GM18520 (cell line): Measurements from ENCODE around the gene LRP5.
"Not testable (repeated sequence)": the region's sequence is repeated elsewhere in the genome, so short reads cannot be mapped to it uniquely, and the experiment has no call there.

Source experiments
- ATAC-seq: cut with Tn5 transposase; IDR thresholded peaks from one replicate; pipeline ENCODE4 v1.9.1; 2021; ENCODE audit not compliant: unreplicated experiment

LRP5 gene

GRCh38 chr11:68282141-68282860, 30.1 kb upstream of the LRP5 start:
- no peak for ATAC-seq

- no peak for ATAC-seq
Measured at GRCh38 chr11:68282861-68283230, 29.5 kb upstream of the LRP5 start.

- not testable (repeated sequence) for ATAC-seq
Measured at GRCh38 chr11:68284588-68284987, 27.8 kb upstream of the LRP5 start.

GRCh38 chr11:68287419-68287818, 25.0 kb upstream of the LRP5 start:
- ATAC-seq = no peak

- ATAC-seq = no peak
Measured at GRCh38 chr11:68289456-68289855, 22.9 kb upstream of the LRP5 start.

- ATAC-seq = no peak
Measured at GRCh38 chr11:68293708-68294107, 18.7 kb upstream of the LRP5 start.

GRCh38 chr11:68295271-68295670, 17.1 kb upstream of the LRP5 start:
- no peak for ATAC-seq

- ATAC-seq = no peak
Measured at GRCh38 chr11:68295940-68296339, 16.5 kb upstream of the LRP5 start.

- no peak for ATAC-seq
Measured at GRCh38 chr11:68296344-68297051, 15.9 kb upstream of the LRP5 start.

- ATAC-seq = no peak
Measured at GRCh38 chr11:68297052-68297378, 15.4 kb upstream of the LRP5 start.

GRCh38 chr11:68297494-68297811, 14.9 kb upstream of the LRP5 start:
- ATAC-seq = no peak

GRCh38 chr11:68297812-68298658, 14.4 kb upstream of the LRP5 start:
- ATAC-seq = no peak

- no peak for ATAC-seq
Measured at GRCh38 chr11:68298659-68299516, 13.5 kb upstream of the LRP5 start.

GRCh38 chr11:68299517-68299879, 12.9 kb upstream of the LRP5 start:
- ATAC-seq = not testable (repeated sequence)

GRCh38 chr11:68300076-68300830, 12.1 kb upstream of the LRP5 start:
- ATAC-seq = no peak

- ATAC-seq = no peak
Measured at GRCh38 chr11:68302256-68302655, 10.1 kb upstream of the LRP5 start.

GRCh38 chr11:68302670-68303069, 9.7 kb upstream of the LRP5 start:
- no peak for ATAC-seq

GRCh38 chr11:68303083-68303482, 9.3 kb upstream of the LRP5 start:
- no peak for ATAC-seq

GRCh38 chr11:68303982-68304780, 8.2 kb upstream of the LRP5 start:
- ATAC-seq = no peak

- no peak for ATAC-seq
Measured at GRCh38 chr11:68306636-68307035, 5.8 kb upstream of the LRP5 start.
